ENCODE data around the gene DLG2.

The DLG2 gene

GRCh38 chr11:84757711-84758110, 869.4 kb downstream of the DLG2 start:
- Histone ChIP-seq H3K4me3 (ENCODE audit: low read length) (no peak overlapping the region), H3K4me1 (ENCODE audit: insufficient read depth, low read length) (no peaks in the 10 kb centered on the region), H3K9me3 (ENCODE audit: low read length) (no peaks in the 10 kb centered on the region), H2AFZ (ENCODE audit: low read depth, low read length) (no peak overlapping the region), H3K36me3 (ENCODE audit: insufficient read depth, low read length) (no peaks in the 10 kb centered on the region), H3K27me3 (ENCODE audit: insufficient read depth, low read length) (no peaks in the 10 kb centered on the region)

DNA sequence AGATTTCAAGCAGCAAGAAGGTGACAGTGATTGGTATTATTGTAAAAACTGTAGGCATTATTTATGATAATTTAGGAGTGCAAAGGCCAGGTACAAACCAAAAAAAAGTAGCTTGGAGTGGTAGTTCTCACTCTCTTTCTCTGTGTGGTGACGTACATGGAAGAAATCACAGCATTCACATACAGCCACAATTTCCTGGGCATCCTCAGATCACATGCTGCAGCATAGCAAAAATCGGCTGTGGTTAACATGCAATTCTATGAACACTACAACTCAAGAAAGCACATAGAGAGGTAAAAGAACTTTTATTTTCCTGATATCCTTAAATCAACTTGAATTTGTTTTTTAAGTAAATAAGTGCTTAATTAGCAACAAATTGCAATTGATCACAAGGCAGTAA, 875.8 kb downstream of the DLG2 start:
- no peaks in the 10 kb centered on the region for H3K9me3 ChIP-seq (ENCODE audit: low read length)
- H3K4me3 ChIP-seq (ENCODE audit: low read length), result no peak overlapping the region
- H2AFZ ChIP-seq (ENCODE audit: low read depth, low read length), result no peak overlapping the region
- no peaks in the 10 kb centered on the region for H3K27me3 ChIP-seq (ENCODE audit: insufficient read depth, low read length)
- no peaks in the 10 kb centered on the region for H3K36me3 ChIP-seq (ENCODE audit: insufficient read depth, low read length)
- no peaks in the 10 kb centered on the region for H3K4me1 ChIP-seq (ENCODE audit: insufficient read depth, low read length)

GRCh38 chr11:84747871-84748270, 879.3 kb downstream of the DLG2 start:
- H3K27me3 ChIP-seq (ENCODE audit: insufficient read depth, low read length), result no peaks in the 10 kb centered on the region
- no peak overlapping the region for H2AFZ ChIP-seq (ENCODE audit: low read depth, low read length)
- no peaks in the 10 kb centered on the region for H3K9me3 ChIP-seq (ENCODE audit: low read length)
- H3K36me3 ChIP-seq (ENCODE audit: insufficient read depth, low read length), result no peaks in the 10 kb centered on the region
- H3K4me3 ChIP-seq (ENCODE audit: low read length), result no peak overlapping the region
- no peaks in the 10 kb centered on the region for H3K4me1 ChIP-seq (ENCODE audit: insufficient read depth, low read length)

DNA sequence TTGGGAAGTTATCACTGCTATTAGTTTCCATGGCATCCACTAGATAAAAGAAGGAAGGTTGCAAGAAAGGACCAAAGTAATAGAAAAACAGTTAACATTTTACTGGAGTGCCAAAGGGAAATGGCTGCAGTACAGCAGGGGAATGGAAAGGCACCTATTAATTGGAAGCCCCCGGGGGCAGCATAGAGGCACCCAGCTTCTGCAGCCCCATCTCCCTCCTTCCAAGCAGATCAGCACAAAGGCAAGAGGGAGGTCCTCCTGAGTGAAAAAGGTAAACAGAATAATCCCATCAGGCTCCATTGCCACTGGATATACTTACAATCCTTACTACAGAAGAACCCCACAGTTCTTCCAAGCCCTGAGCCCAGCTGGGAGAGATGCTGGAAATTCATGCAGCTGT, 887.1 kb downstream of the DLG2 start:
- no peaks in the 10 kb centered on the region for H3K36me3 ChIP-seq (ENCODE audit: insufficient read depth, low read length)
- no peaks in the 10 kb centered on the region for H3K4me1 ChIP-seq (ENCODE audit: insufficient read depth, low read length)
- no peak overlapping the region for H3K4me3 ChIP-seq (ENCODE audit: low read length)
- no peak overlapping the region for H2AFZ ChIP-seq (ENCODE audit: low read depth, low read length)
- no peaks in the 10 kb centered on the region for H3K9me3 ChIP-seq (ENCODE audit: low read length)
- H3K27me3 ChIP-seq (ENCODE audit: insufficient read depth, low read length), result no peaks in the 10 kb centered on the region

DNA sequence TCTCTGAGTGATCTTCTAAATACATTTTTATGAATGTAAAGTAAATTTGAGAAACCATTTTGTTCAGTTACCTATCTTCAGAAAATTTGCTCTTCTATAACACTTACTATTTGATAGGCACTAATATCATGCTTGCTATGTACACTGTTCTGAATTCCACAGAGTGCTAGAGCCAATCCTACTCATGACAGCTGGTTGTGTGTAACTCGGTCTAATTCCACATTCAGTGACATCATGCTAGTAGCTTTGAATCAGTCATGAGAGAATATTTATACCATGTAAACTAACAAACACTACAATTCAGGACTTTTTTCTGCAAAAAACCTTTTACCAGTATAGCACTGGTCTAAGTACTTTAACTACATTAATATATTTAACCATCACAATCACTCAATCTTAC, 902.9 kb downstream of the DLG2 start:
- no peaks in the 10 kb centered on the region for H3K36me3 ChIP-seq (ENCODE audit: insufficient read depth, low read length)
- no peak overlapping the region for H2AFZ ChIP-seq (ENCODE audit: low read depth, low read length)
- peaks cover 10% of the 10 kb centered on the region for H3K27me3 ChIP-seq (ENCODE audit: insufficient read depth, low read length)
- peaks cover 11% of the 10 kb centered on the region for H3K4me1 ChIP-seq (ENCODE audit: insufficient read depth, low read length)
- no peak overlapping the region for H3K4me3 ChIP-seq (ENCODE audit: low read length)
- H3K9me3 ChIP-seq (ENCODE audit: low read length), result no peaks in the 10 kb centered on the region

DNA sequence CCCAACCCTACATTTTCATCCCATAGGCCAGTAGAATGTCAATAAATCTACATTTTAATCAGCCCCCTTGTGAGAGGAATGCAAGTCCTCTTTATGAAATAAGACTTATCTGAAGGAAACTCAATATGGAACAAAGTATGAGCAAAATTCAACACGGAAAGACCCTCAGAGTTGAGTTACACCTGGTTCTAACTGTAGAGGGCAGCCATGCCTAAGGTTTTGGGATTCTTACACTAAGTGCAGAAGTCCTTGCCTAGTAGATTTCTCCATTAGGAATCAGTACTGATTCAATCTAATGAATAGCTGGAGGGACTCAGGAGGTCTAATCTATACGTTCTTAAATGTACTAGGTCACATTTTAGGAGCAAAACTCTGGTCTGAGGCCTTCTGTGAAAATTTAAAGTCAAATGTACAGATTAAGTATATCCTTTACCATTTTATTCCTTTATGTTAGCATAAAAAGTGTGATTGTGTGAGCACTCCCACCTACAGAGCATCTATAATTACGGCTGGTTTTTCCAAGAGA, 904.5 kb downstream of the DLG2 start:
- H3K4me1 ChIP-seq (ENCODE audit: insufficient read depth, low read length), result peaks cover 11% of the 10 kb centered on the region

GRCh38 chr11:84721561-84721961, 905.6 kb downstream of the DLG2 start:
- Histone ChIP-seq H3K36me3 (ENCODE audit: insufficient read depth, low read length) (no peaks in the 10 kb centered on the region), H3K27me3 (ENCODE audit: insufficient read depth, low read length) (peaks cover 20% of the 10 kb centered on the region), H3K9me3 (ENCODE audit: low read length) (no peaks in the 10 kb centered on the region), H2AFZ (ENCODE audit: low read depth, low read length) (no peak overlapping the region), H3K4me1 (ENCODE audit: insufficient read depth, low read length) (peaks cover 11% of the 10 kb centered on the region), H3K4me3 (ENCODE audit: low read length) (peak overlapping the region; percentile 71)

More for the DNA sequence above, 904.5 kb downstream of the DLG2 start:
- H3K27me3 ChIP-seq (ENCODE audit: insufficient read depth, low read length), result peaks cover 20% of the 10 kb centered on the region
- H3K9me3 ChIP-seq (ENCODE audit: low read length), result no peaks in the 10 kb centered on the region
- H3K4me3 ChIP-seq (ENCODE audit: low read length), result no peak overlapping the region
- H2AFZ ChIP-seq (ENCODE audit: low read depth, low read length), result no peak overlapping the region
- no peaks in the 10 kb centered on the region for H3K36me3 ChIP-seq (ENCODE audit: insufficient read depth, low read length)

GRCh38 chr11:84720706-84721402, 906.3 kb downstream of the DLG2 start:
- H3K9me3 ChIP-seq (ENCODE audit: low read length), result no peaks in the 10 kb centered on the region
- H3K27me3 ChIP-seq (ENCODE audit: insufficient read depth, low read length), result peaks cover 20% of the 10 kb centered on the region
- peak overlapping the region; percentile 10 for H2AFZ ChIP-seq (ENCODE audit: low read depth, low read length)

GRCh38 chr11:84719935-84720577, 907.1 kb downstream of the DLG2 start:
- H3K4me3 ChIP-seq (ENCODE audit: low read length), result peak overlapping the region; percentile 71
- H3K9me3 ChIP-seq (ENCODE audit: low read length), result no peaks in the 10 kb centered on the region
- no peaks in the 10 kb centered on the region for H3K36me3 ChIP-seq (ENCODE audit: insufficient read depth, low read length)
- H2AFZ ChIP-seq (ENCODE audit: low read depth, low read length), result peak overlapping the region; percentile 30
- peaks cover 20% of the 10 kb centered on the region for H3K27me3 ChIP-seq (ENCODE audit: insufficient read depth, low read length)
- peaks cover 11% of the 10 kb centered on the region for H3K4me1 ChIP-seq (ENCODE audit: insufficient read depth, low read length)

More at GRCh38 chr11:84720706-84721402, 906.3 kb downstream of the DLG2 start:
- peaks cover 11% of the 10 kb centered on the region for H3K4me1 ChIP-seq (ENCODE audit: insufficient read depth, low read length)
- no peaks in the 10 kb centered on the region for H3K36me3 ChIP-seq (ENCODE audit: insufficient read depth, low read length)
- H3K4me3 ChIP-seq (ENCODE audit: low read length), result peak overlapping the region; percentile 71

DNA sequence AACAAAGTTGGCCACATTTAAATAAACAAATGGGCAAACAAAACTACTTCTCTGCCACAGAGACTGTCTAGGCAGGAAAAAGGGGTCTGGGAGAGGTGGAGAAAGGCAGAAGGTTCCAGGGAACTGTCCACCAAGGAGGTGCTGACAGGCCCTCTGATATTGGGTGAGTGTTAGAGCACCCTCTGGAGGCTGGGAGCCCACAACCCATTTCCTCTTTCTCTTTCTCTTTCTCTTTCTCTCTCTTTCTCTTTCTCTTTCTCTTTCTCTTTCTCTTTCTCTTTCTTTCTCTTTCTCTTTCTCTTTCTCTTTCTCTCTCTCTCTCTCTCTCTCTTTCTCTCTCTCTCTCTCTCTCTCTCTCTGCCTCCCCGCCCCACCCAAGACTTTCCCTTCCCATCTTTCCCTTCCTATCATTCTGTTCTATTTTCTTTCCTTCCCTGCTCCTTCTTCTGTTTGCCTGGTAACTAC, 912.8 kb downstream of the DLG2 start:
- no peak overlapping the region for H2AFZ ChIP-seq (ENCODE audit: low read depth, low read length)
- H3K4me3 ChIP-seq (ENCODE audit: low read length), result no peak overlapping the region
- H3K36me3 ChIP-seq (ENCODE audit: insufficient read depth, low read length), result no peaks in the 10 kb centered on the region
- peaks cover 11% of the 10 kb centered on the region for H3K27me3 ChIP-seq (ENCODE audit: insufficient read depth, low read length)
- H3K4me1 ChIP-seq (ENCODE audit: insufficient read depth, low read length), result no peaks in the 10 kb centered on the region
- H3K9me3 ChIP-seq (ENCODE audit: low read length), result no peaks in the 10 kb centered on the region

DNA sequence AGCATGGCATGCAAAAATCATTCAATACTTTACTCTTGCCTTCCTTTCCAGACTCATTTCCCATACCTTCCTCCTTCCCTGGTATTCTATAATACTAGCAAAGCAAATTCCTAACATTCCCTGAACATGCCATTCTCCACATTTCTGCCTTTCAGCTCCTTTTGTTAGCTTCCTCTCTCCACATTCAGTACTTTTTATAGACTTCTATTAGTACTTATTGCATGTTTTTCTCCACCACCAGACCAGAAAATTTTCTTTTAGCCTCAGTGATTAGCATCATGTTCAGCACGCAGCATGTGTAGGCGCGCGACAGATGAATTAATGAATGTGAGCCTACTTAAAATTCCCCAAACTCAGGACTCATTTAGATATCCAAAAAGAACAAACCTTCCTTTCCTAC, 935.3 kb downstream of the DLG2 start:
- peaks cover 16% of the 10 kb centered on the region for H3K4me1 ChIP-seq (ENCODE audit: insufficient read depth, low read length)
- no peaks in the 10 kb centered on the region for H3K27me3 ChIP-seq (ENCODE audit: insufficient read depth, low read length)
- H3K9me3 ChIP-seq (ENCODE audit: low read length), result no peaks in the 10 kb centered on the region

GRCh38 chr11:84687433-84687832, 939.7 kb downstream of the DLG2 start:
- H2AFZ ChIP-seq (ENCODE audit: low read depth, low read length), result no peak overlapping the region
- H3K4me1 ChIP-seq (ENCODE audit: insufficient read depth, low read length), result peaks cover 12% of the 10 kb centered on the region
- no peak overlapping the region for H3K4me3 ChIP-seq (ENCODE audit: low read length)
- no peaks in the 10 kb centered on the region for H3K27me3 ChIP-seq (ENCODE audit: insufficient read depth, low read length)
- H3K36me3 ChIP-seq (ENCODE audit: insufficient read depth, low read length), result no peaks in the 10 kb centered on the region
- no peaks in the 10 kb centered on the region for H3K9me3 ChIP-seq (ENCODE audit: low read length)

More for the DNA sequence above, 935.3 kb downstream of the DLG2 start:
- Histone ChIP-seq H3K4me3 (ENCODE audit: low read length) (no peak overlapping the region), H3K36me3 (ENCODE audit: insufficient read depth, low read length) (no peaks in the 10 kb centered on the region), H2AFZ (ENCODE audit: low read depth, low read length) (no peak overlapping the region)

GRCh38 chr11:84686716-84687115, 940.4 kb downstream of the DLG2 start:
- Histone ChIP-seq H2AFZ (ENCODE audit: low read depth, low read length) (no peak overlapping the region), H3K4me3 (ENCODE audit: low read length) (no peak overlapping the region), H3K9me3 (ENCODE audit: low read length) (no peaks in the 10 kb centered on the region), H3K36me3 (ENCODE audit: insufficient read depth, low read length) (no peaks in the 10 kb centered on the region), H3K4me1 (ENCODE audit: insufficient read depth, low read length) (peaks cover 4% of the 10 kb centered on the region), H3K27me3 (ENCODE audit: insufficient read depth, low read length) (no peaks in the 10 kb centered on the region)

Measured in neuron (in vitro differentiated cells).